Astrocyte of the spinal cord (primary cell): ENCODE data around the gene TTLL11.

Experiments used
- DNase-seq: peaks from one replicate; pipeline ENCODE4 v3.0.0; 2011; ENCODE audit warnings: low read depth, low spot score
- H3K4me3 ChIP-seq: 2 replicates; pipeline ENCODE4 v1.5.1; 2011; ENCODE audit warnings: low read depth, mild to moderate bottlenecking, low read length, moderate library complexity
- CTCF ChIP-seq: IDR thresholded peaks from 2 replicates; pipeline ENCODE4 v1.5.1; 2012; ENCODE audit warnings: low read depth, mild to moderate bottlenecking, low read length, inconsistent platforms
- in situ Hi-C: cut with HindIII; loops from 2 replicates; pipeline ENCODE4 v1.10.0; 2017; ENCODE audit warnings: low sequenced_read_pairs

Gene TTLL11

GRCh38 chr9:121836366-121836885 is 256.7 kb downstream of the TTLL11 start:
- no peak for TF ChIP-seq CTCF
- in situ Hi-C loops: no loop called here
- H3K4me3 ChIP-seq: no peak overlapping the region

DNA sequence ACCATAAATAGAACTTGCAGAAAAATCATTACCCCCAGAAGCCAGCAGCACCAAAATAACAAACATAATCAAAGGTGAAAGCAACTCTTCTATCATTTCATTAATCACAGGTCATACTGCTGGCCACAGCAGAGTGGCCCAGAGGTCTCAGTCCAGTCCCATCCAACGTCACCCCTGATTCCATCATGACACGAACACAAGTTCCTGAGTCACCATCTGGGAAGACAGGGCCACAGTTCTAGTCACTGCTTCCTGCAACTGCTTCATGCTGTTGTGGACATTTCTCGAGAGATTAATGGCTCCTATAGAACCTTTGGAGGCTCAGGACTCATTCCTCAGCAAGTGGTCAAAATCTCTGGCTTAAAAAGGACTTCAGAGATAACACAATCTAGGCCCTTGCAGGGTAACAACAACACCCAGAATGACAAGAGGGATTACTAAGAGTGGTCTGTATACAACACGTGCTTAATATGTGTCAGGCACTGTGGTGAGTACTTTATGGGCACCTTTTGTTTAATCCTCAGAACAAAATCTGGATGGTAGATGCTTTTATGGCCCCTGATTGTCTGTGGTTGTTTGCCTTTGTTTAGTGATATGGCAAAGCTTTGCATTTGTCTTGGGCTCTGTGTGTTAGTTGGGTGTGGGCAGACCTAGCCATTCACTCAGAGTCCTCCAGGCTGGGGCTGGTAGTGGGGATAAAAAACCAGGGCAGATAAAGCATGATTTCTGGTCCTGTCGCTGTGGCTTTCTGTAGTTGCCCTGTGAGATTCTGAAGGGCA is 257.3 kb downstream of the TTLL11 start:
- no peak overlapping the region for H3K4me3 ChIP-seq
- TF ChIP-seq CTCF: no peak
- no peak for DNase-seq
- in situ Hi-C loops: no loop called here

More at GRCh38 chr9:121836366-121836885, 256.7 kb downstream of the TTLL11 start:
- no peak for DNase-seq

DNA sequence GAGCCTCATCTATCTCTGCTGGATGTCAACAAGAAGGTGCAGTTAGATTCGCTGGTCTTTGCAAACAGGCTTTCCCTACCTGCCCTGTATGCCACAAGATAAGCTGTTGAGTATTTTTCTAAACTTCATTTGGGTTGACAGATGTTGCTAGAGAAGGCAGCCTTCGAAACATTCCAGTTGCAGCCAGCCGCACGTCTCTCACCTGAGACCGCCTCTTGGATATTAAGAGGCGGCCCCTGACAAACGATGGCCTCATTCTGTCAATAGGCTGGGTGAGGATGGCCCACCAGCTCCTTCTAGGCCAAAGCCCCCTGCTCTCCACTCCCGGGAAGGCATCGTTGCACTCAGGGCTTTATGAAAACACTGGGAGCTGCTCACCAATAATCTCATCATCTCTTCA is 260.0 kb downstream of the TTLL11 start:
- no peak for TF ChIP-seq CTCF
- no peak for DNase-seq
- in situ Hi-C loops: no loop called here
- H3K4me3 ChIP-seq: no peak overlapping the region

GRCh38 chr9:121831869-121832268 is 261.2 kb downstream of the TTLL11 start:
- in situ Hi-C loops: no loop called here
- DNase-seq: no peak
- no peak overlapping the region for H3K4me3 ChIP-seq
- TF ChIP-seq CTCF: no peak

GRCh38 chr9:121830441-121831140 is 262.5 kb downstream of the TTLL11 start:
- TF ChIP-seq CTCF: no peak
- in situ Hi-C loops: no loop called here
- no peak overlapping the region for H3K4me3 ChIP-seq
- DNase-seq: peak; percentile 22

DNA sequence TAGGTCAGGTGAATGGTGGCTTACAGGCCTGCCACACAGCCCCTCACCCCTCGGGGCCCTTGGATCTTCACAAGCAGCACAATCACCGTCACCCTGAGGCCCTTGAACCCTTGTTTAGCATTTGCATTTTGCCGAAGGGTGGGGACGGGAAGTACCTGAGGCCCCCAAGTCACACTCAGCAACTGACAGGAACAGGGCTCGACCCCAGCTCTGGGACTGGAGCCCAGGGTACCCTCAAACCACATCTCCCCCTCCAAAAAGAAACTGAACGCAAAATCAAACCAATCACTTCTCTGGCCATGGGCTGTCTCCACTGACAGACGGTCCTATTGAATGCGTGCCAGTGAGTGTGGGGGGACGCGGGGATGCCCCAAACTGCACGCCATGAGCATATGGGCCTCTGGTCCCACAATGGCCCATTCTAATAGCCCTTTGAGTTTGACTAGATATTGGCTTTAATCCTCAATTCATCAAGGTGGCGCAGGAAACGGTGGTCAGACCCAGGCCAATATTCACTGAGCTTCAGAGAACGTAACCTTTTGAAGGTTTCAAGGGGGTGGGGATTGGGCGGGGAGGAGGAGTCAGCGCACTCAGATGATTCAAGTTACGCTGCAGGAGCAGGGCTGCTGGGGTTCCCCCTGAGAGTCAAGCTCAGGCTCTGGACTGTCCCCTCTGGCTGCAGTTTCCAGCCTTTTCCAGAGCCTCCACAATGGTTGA is 265.7 kb downstream of the TTLL11 start:
- in situ Hi-C loops: no loop called here
- DNase-seq: no peak
- TF ChIP-seq CTCF: no peak
- no peak overlapping the region for H3K4me3 ChIP-seq
